HG02798 (cell line): Measurements from ENCODE around the gene FAM98B.

Experiments
- ATAC-seq: cut with Tn5 transposase; IDR thresholded peaks from one replicate; pipeline ENCODE4 v1.9.1; 2021; ENCODE audit warnings: mild to moderate bottlenecking; ENCODE audit not compliant: unreplicated experiment, poor library complexity

FAM98B gene

DNA sequence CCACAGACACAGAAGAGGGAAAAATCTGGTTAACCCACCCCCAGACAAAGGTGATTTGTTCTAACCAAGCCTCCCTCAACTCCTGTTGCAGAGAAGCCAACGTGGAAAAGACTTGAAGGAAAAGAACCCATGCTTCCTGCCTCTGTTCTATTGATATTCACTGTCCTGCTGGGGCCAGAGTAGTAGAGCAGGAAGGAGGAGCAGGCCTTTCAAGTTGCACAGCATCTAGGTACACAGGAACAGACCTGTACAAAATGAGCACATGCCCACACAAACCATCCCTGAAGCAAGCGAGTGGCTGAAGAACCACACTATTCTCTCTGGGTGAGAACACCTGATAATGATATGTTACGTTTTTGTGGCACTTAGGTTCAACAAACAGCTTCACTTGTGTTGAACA lies 80.8 kb downstream of the FAM98B start:
- no peak for ATAC-seq

DNA sequence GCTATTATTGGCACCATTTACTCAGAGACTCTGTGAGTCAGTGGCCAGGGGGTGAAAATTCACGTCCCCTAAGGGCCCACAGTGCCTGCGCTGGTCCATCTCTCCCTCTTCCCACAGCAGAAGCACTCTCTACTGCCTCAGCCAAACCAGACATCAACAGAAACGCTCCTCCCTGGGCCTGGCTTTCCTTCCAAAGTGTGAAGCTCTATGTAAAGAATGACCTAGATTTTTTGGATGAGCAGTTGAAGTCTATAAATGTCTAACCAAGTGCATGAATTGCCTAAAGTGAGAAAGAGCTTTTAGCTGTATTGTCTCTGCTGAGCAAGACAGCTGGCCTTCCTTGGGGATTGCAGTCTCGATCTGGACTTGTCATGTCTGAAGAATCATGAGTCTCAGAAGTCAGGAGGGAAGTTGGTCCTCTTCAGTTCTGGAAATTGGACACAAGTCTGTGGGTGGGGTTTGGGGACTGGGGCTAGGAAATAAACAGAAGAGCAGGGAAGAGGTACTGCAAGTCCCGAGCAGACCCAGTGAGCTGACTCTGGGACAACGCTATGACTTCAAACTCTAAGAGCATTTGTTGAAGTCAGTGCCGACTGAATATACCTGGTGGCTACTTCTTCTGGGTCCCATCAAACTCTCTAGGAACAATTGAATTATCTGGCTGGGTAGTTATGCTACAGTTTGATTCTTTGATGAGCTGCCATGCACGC lies 81.7 kb downstream of the FAM98B start:
- no peak for ATAC-seq

DNA sequence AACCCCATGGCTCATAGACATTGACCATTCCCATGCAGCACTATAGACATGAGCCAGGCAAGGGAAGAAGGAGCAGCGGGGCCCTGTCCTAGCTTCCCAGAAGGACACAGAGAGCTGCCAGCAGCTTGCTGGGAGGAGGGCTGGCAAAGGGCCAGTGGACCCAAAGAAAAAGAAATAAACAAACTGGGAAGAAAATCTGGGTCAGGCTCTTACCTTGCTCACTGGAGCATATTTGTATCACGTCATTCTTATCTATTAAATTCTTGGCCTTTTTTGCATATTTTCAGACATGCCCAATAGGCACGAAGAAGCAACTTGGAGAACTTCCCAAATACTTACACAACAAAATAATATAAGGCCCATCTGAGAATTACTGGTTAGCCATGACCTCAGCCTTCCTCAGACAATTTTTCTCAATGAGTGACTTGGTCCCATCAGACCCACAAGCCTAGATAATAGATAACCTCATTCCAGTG lies 82.3 kb downstream of the FAM98B start:
- no peak for ATAC-seq
